Endodermal cell (in vitro differentiated cells): ENCODE results near the gene SLC22A8. TPM values are rescaled to one million over a fixed set of nuclear protein-coding genes. Genes with fewer than 3 reads are reported as not detected.

ENCODE experiments used
- DNase-seq: peaks from one replicate; pipeline ENCODE4 v3.0.0-alpha.2; 2017
- H3K27ac ChIP-seq: 2 replicates; pipeline ENCODE4 v1.5.1; 2013; ENCODE audit warnings: mild to moderate bottlenecking, low read depth, low read length, moderate library complexity
- H3K27me3 ChIP-seq: 2 replicates; pipeline ENCODE4 v1.6.1; 2013; ENCODE audit warnings: mild to moderate bottlenecking, low read length, moderate library complexity; ENCODE audit not compliant: insufficient read depth, control insufficient read depth, poor library complexity, severe bottlenecking
- H3K36me3 ChIP-seq: 2 replicates; pipeline ENCODE4 v1.7.0; 2013; ENCODE audit warnings: mild to moderate bottlenecking, low read length, moderate library complexity; ENCODE audit not compliant: control insufficient read depth, insufficient read depth
- H3K4me1 ChIP-seq: one replicate; pipeline ENCODE4 v1.7.0; 2013; ENCODE audit warnings: low read length; ENCODE audit not compliant: control insufficient read depth, insufficient read depth
- H3K4me3 ChIP-seq: 2 replicates; pipeline ENCODE4 v1.5.1; 2013; ENCODE audit warnings: mild to moderate bottlenecking, low read length, moderate library complexity
- H3K9ac ChIP-seq: 2 replicates; pipeline ENCODE4 v1.6.1; 2013; ENCODE audit warnings: mild to moderate bottlenecking, low read length, moderate library complexity; ENCODE audit not compliant: poor library complexity, severe bottlenecking; ENCODE audit errors: extremely low read depth
- H3K9me3 ChIP-seq: 2 replicates; pipeline ENCODE4 v1.6.1; 2013; ENCODE audit warnings: mild to moderate bottlenecking, low read length, moderate library complexity; ENCODE audit not compliant: control insufficient read depth
- H3K27ac Mint-ChIP-seq: 2 replicates; pipeline ENCODE4 v1.8.0; 2020; ENCODE audit warnings: mixed read lengths
- H3K27me3 Mint-ChIP-seq: 2 replicates; pipeline ENCODE4 v1.8.0; 2021; ENCODE audit warnings: mild to moderate bottlenecking, mixed read lengths; ENCODE audit not compliant: insufficient read depth
- H3K36me3 Mint-ChIP-seq: 2 replicates; pipeline ENCODE4 v1.8.0; 2020; ENCODE audit warnings: low read depth, mixed read lengths
- H3K4me1 Mint-ChIP-seq: 2 replicates; pipeline ENCODE4 v1.8.0; 2020; ENCODE audit warnings: mixed read lengths
- H3K4me3 Mint-ChIP-seq: 2 replicates; pipeline ENCODE4 v1.8.0; 2020; ENCODE audit warnings: mild to moderate bottlenecking, moderate library complexity, mixed read lengths
- H3K9me3 Mint-ChIP-seq: 2 replicates; pipeline ENCODE4 v1.8.0; 2020; ENCODE audit warnings: mild to moderate bottlenecking, mixed read lengths
- CTCF ChIP-seq: fragments of 200-600 bp; sonication (generic); conservative IDR thresholded peaks from 2 replicates; pipeline ENCODE4 v1.5.0; 2021; ENCODE audit warnings: antibody characterized with exemption, mild to moderate bottlenecking
- WGBS, 2 experiments: methylation state at CpG; one replicate each; pipeline versions ENCODE4 v1.1.5 to v1.1.7; 2013; ENCODE audit warnings: missing lambda C conversion rate in 2 of 2, mixed read lengths in 1 of 2; ENCODE audit not compliant: insufficient coverage in 1 of 2, insufficient read length in 1 of 2; 5-methylcytosine and 5-hydroxymethylcytosine counted together
- total RNA-seq, 2 donors: library from RNA; stranded (reverse); fragmentation: NEBNext Ultra II Directional in 1 of 2; extraction: Animal tissue kit (Norgen Biotek cat#: 25700) in 1 of 2; gene quantifications; 2 replicates in 1 of 2; 3 replicates in 1 of 2; pipeline ENCODE4 v1.2.1, GENCODE V29; 2021

SLC22A8 gene
- total RNA-seq, 2 donors from 2014 or later, result 0.22 TPM; not detected in 1

- H3K27me3 ChIP-seq, result no peaks in the 10 kb centered on the region
- Mint-ChIP-seq H3K27ac (no peak overlapping the region), H3K4me1 (no peaks in the 10 kb centered on the region), H3K9me3 (no peaks in the 10 kb centered on the region), H3K27me3 (peaks cover 1% of the 10 kb centered on the region), H3K4me3 (no peak overlapping the region), H3K36me3 (no peaks in the 10 kb centered on the region)
- H3K36me3 ChIP-seq, result no peaks in the 10 kb centered on the region
- DNase-seq, result no peak
- no peak overlapping the region for H3K9ac ChIP-seq
- H3K27ac ChIP-seq, result no peak overlapping the region
- H3K4me3 ChIP-seq, result no peak overlapping the region
- no peak for TF ChIP-seq CTCF
- no peaks in the 10 kb centered on the region for H3K9me3 ChIP-seq
- no peaks in the 10 kb centered on the region for H3K4me1 ChIP-seq
- 89 to 93% methylated on average over 4 of the region's 4 CpGs for whole genome bisulfite sequencing, 2 experiments
These were observed 54.5 kb downstream of the SLC22A8 start for GRCh38 chr11:62961017-62961570.

- no peak overlapping the region for H3K4me3 ChIP-seq
- H3K4me1 ChIP-seq, result no peaks in the 10 kb centered on the region
- H3K36me3 ChIP-seq, result no peaks in the 10 kb centered on the region
- Mint-ChIP-seq H3K4me3 (no peak overlapping the region), H3K4me1 (peaks cover 6% of the 10 kb centered on the region), H3K27ac (no peak overlapping the region), H3K27me3 (peaks cover 1% of the 10 kb centered on the region), H3K36me3 (no peaks in the 10 kb centered on the region), H3K9me3 (no peaks in the 10 kb centered on the region)
- no peaks in the 10 kb centered on the region for H3K27me3 ChIP-seq
- WGBS, 2 experiments, result 83 to 100% methylated on average over 1 of the region's 1 CpG
- H3K27ac ChIP-seq, result no peak overlapping the region
- H3K9ac ChIP-seq, result no peak overlapping the region
- H3K9me3 ChIP-seq, result no peaks in the 10 kb centered on the region
- TF ChIP-seq CTCF, result no peak
- DNase-seq, result no peak
These were observed 56.1 kb downstream of the SLC22A8 start for GRCh38 chr11:62959422-62959980.

GRCh38 chr11:62958547-62959421 lies 56.9 kb downstream of the SLC22A8 start:
- no peaks in the 10 kb centered on the region for H3K9me3 Mint-ChIP-seq

More at GRCh38 chr11:62958547-62959421, 56.9 kb downstream of the SLC22A8 start:
- Histone ChIP-seq H3K9me3 (no peaks in the 10 kb centered on the region), H3K27me3 (no peaks in the 10 kb centered on the region), H3K36me3 (no peaks in the 10 kb centered on the region), H3K27ac (no peak overlapping the region), H3K4me3 (no peak overlapping the region), H3K4me1 (no peaks in the 10 kb centered on the region), H3K9ac (no peak overlapping the region)
- no peak overlapping the region for H3K4me3 Mint-ChIP-seq
- H3K27ac Mint-ChIP-seq, result no peak overlapping the region
- H3K27me3 Mint-ChIP-seq, result peaks cover 1% of the 10 kb centered on the region
- TF ChIP-seq CTCF, result no peak
- peaks cover 6% of the 10 kb centered on the region for H3K4me1 Mint-ChIP-seq
- WGBS, 2 experiments, result 89 to 96% methylated on average over 4 to 10 of the region's 11 CpGs
- no peaks in the 10 kb centered on the region for H3K36me3 Mint-ChIP-seq
- DNase-seq, result no peak
